Embryonic facial prominence (tissue), 1 donor: ENCODE measurements around the gene UFSP2.

Experiments
- DNase-seq: peaks from one replicate; pipeline ENCODE4 v3.0.0-alpha.2; 2016; ENCODE audit errors: extremely low spot score

The UFSP2 gene

GRCh38 chr4:185352741-185353140 is 73.0 kb downstream of the UFSP2 start:
- DNase-seq, result no peak

- no peak for DNase-seq
Measured at GRCh38 chr4:185352202-185352601, 73.6 kb downstream of the UFSP2 start.

GRCh38 chr4:185351691-185352090 is 74.1 kb downstream of the UFSP2 start:
- DNase-seq, result no peak
